K562 (cell line): ENCODE measurements around the gene CCDC9. TPM values are rescaled to one million over a fixed set of nuclear protein-coding genes. Genes with fewer than 3 reads are reported as not detected.
A peak's percentile ranks its signal among the peaks of the same experiment; 100 is the strongest.

Source experiments
- ASH1L ChIP-seq: fragments of 450-650 bp; IDR thresholded peaks from 2 replicates; pipeline ENCODE4 v1.6.1; 2018; ENCODE audit warnings: borderline replicate concordance, mild to moderate bottlenecking, low read depth; ENCODE audit not compliant: partially characterized antibody
- CAMTA2 ChIP-seq: fragments of 250-450 bp; sonication (Bioruptor Pico); conservative IDR thresholded peaks from 2 replicates; pipeline ENCODE4 v1.5.1; 2022
- KDM4B ChIP-seq, 2 experiments: fragments of 450-650 bp in 1 of 2; sonication (generic) in 1 of 2; IDR thresholded peaks; 2 replicates each; pipeline ENCODE4 v1.6.1; 2016 to 2017; ENCODE audit warnings: borderline replicate concordance in 2 of 2, antibody characterized with exemption in 1 of 2, low read depth in 1 of 2, mild to moderate bottlenecking in 1 of 2
- MYBL2 ChIP-seq, 2 experiments: fragments of 450-650 bp in 1 of 2; sonication (generic) in 1 of 2; formaldehyde crosslinking in 1 of 2; IDR thresholded peaks; 2 replicates each; pipeline versions ENCODE4 v1.6.1 to v1.8.1; 2017 to 2022; ENCODE audit warnings: borderline replicate concordance in 1 of 2, inconsistent platforms in 1 of 2, low read depth in 1 of 2, mild to moderate bottlenecking in 1 of 2, missing genetic modification reagents in 1 of 2, moderate library complexity in 1 of 2
- NCOA2 ChIP-seq, 2 experiments: fragments of 450-650 bp; IDR thresholded peaks; 2 replicates each; pipeline ENCODE4 v1.6.1; 2018; ENCODE audit warnings: mild to moderate bottlenecking in 2 of 2, moderate library complexity in 1 of 2; ENCODE audit not compliant: partially characterized antibody in 2 of 2
- PCBP2 ChIP-seq: fragments of 200-400 bp; formaldehyde crosslinking; IDR thresholded peaks from 2 replicates; pipeline ENCODE4 v1.6.1; 2018; ENCODE audit warnings: low read length, low read depth, mild to moderate bottlenecking, moderate library complexity; ENCODE audit not compliant: poor library complexity, severe bottlenecking
- PTBP1 ChIP-seq: fragments of 200-400 bp; formaldehyde crosslinking; IDR thresholded peaks from 2 replicates; pipeline ENCODE4 v1.6.1; 2017; ENCODE audit warnings: low read depth, low read length
- STAT6 ChIP-seq: sonication (generic); formaldehyde crosslinking; IDR thresholded peaks from 2 replicates; pipeline ENCODE4 v1.8.1; 2023; ENCODE audit warnings: mild to moderate bottlenecking, missing genetic modification reagents
- ZBTB12 ChIP-seq: fragments of 250-450 bp; sonication (Bioruptor Pico); IDR thresholded peaks from 2 replicates; pipeline ENCODE4 v1.4.0; 2020
- ZC3H8 ChIP-seq: fragments of 450-650 bp; IDR thresholded peaks from 2 replicates; pipeline ENCODE4 v1.6.1; 2017
- ZNF239 ChIP-seq: fragments of 250-450 bp; sonication (Bioruptor Pico); IDR thresholded peaks from 2 replicates; pipeline ENCODE4 v1.4.0; 2020; ENCODE audit warnings: mild to moderate bottlenecking
- ZNF253 ChIP-seq: fragments of 250-450 bp; sonication (Bioruptor Pico); conservative IDR thresholded peaks from 2 replicates; pipeline ENCODE4 v1.6.1; 2021; ENCODE audit warnings: mild to moderate bottlenecking
- ZNF282 ChIP-seq: sonication (generic); formaldehyde crosslinking; IDR thresholded peaks from 2 replicates; pipeline ENCODE4 v1.8.1; 2023; ENCODE audit warnings: missing genetic modification reagents
- ZNF592 ChIP-seq: fragments of 450-650 bp; IDR thresholded peaks from 2 replicates; pipeline ENCODE4 v1.6.1; 2017; ENCODE audit warnings: antibody characterized with exemption, mild to moderate bottlenecking
- polyA plus RNA-seq, 8 experiments: library from polyadenylated mRNA; depleted of rRNA in 4 of 8; stranded (reverse) in 5 of 8; unstranded in 3 of 8; fragments of >200 nt; fragmentation: Nextera tagmentation in 2 of 8; fragmentation: Illumina TruSeq in 1 of 8; extraction: Ambion mirVana in 2 of 8; extraction: Trizol in 1 of 8; gene quantifications; 2 replicates each; pipeline versions ENCODE4 v1.2.1 to v1.2.3, GENCODE V29; 2011 to 2014; ENCODE audit warnings: inconsistent platforms in 1 of 8, missing spikeins in 1 of 8
- total RNA-seq, 7 experiments: library from RNA; depleted of rRNA in 6 of 7; stranded (reverse); fragments of >200 nt in 6 of 7; fragmentation: Illumina TruSeq in 2 of 7; extraction: Trizol in 2 of 7; gene quantifications; 2 replicates each; pipeline versions ENCODE4 v1.2.1 to v1.2.3, GENCODE V29; 2011 to 2021; ENCODE audit warnings: low replicate concordance in 1 of 7
- TF ChIP-seq, protein P1 (sequence below), 2 experiments: fragments of 150-350 bp in 1 of 2; IDR thresholded peaks; 2 replicates each; pipeline ENCODE4 v1.6.1; 2012 to 2016; ENCODE audit warnings: low read depth in 2 of 2, low read length in 2 of 2, mild to moderate bottlenecking in 1 of 2, moderate library complexity in 1 of 2

CCDC9 gene
- total and polyA plus RNA-seq, 9 of the 15 experiments (the other 6 are each of a cell fraction or from before 2014, with no cell fraction given) = 0.23 to 38.6 (median 8.4) TPM

- TF ChIP-seq ZNF592 (peak; percentile 72), NCOA2 (IDR thresholded peaks at IDR 0.05; ENCODE audit: partially characterized antibody in 2 of 2) (no peak), PTBP1 (peak; percentile 91), ZC3H8 (0 out of 2 replicates have a peak, but pooled peaks have one; percentile 63), KDM4B (IDR thresholded peaks at IDR 0.05; ENCODE audit: borderline replicate concordance in 2 of 2, low read depth in 1 of 2) (no peak), STAT6 (CRISPR knock-in tag) (no peak), CAMTA2 (CRISPR knock-in tag) (no peak), PCBP2 (no peak), MYBL2 (IDR thresholded peaks at IDR 0.05; ENCODE audit: low read depth) (no peak), MYBL2 (CRISPR knock-in tag; IDR thresholded peaks at IDR 0.05; ENCODE audit: borderline replicate concordance) (no peak), ZNF282 (CRISPR knock-in tag) (no peak), ZBTB12 (CRISPR knock-in tag) (no peak), ZNF253 (CRISPR knock-in tag) (no peak), ZNF239 (CRISPR knock-in tag) (0 out of 2 replicates have a peak, but pooled peaks have one; percentile 18), ASH1L (no peak)
- TF ChIP-seq, protein P1, sequence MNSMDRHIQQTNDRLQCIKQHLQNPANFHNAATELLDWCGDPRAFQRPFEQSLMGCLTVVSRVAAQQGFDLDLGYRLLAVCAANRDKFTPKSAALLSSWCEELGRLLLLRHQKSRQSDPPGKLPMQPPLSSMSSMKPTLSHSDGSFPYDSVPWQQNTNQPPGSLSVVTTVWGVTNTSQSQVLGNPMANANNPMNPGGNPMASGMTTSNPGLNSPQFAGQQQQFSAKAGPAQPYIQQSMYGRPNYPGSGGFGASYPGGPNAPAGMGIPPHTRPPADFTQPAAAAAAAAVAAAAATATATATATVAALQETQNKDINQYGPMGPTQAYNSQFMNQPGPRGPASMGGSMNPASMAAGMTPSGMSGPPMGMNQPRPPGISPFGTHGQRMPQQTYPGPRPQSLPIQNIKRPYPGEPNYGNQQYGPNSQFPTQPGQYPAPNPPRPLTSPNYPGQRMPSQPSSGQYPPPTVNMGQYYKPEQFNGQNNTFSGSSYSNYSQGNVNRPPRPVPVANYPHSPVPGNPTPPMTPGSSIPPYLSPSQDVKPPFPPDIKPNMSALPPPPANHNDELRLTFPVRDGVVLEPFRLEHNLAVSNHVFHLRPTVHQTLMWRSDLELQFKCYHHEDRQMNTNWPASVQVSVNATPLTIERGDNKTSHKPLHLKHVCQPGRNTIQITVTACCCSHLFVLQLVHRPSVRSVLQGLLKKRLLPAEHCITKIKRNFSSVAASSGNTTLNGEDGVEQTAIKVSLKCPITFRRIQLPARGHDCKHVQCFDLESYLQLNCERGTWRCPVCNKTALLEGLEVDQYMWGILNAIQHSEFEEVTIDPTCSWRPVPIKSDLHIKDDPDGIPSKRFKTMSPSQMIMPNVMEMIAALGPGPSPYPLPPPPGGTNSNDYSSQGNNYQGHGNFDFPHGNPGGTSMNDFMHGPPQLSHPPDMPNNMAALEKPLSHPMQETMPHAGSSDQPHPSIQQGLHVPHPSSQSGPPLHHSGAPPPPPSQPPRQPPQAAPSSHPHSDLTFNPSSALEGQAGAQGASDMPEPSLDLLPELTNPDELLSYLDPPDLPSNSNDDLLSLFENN (IDR thresholded peaks at IDR 0.05; ENCODE audit: low read depth in 2 of 2, low read length in 2 of 2) = no peak
Observed at GRCh38 chr19:47247308-47247990, 8.9 kb upstream of the CCDC9 start (continued).
